GM20000 (cell line): ENCODE data around the gene RPS29.
A peak's percentile ranks its signal among the peaks of the same experiment; 100 is the strongest.
"Not testable (repeated sequence)": the region's sequence is repeated elsewhere in the genome, so short reads cannot be mapped to it uniquely, and the experiment has no call there.

Experiments
- DNase-seq: peaks from one replicate; pipeline ENCODE4 v3.0.0; 2012; ENCODE audit warnings: low spot score
- CTCF ChIP-seq: IDR thresholded peaks from 2 replicates; pipeline ENCODE4 v1.5.1; 2012; ENCODE audit warnings: mild to moderate bottlenecking, control low read depth; ENCODE audit errors: extremely low read depth, missing control alignments

RPS29 gene

GRCh38 chr14:49621114-49621881 is 35.1 kb upstream of the RPS29 start:
- DNase-seq: peak; percentile 65
- no peak for TF ChIP-seq CTCF

GRCh38 chr14:49620182-49621113 is 34.3 kb upstream of the RPS29 start, which contains the start of the genes MGAT2 and RPL36AL:
MGAT2 (plus strand) TSS chr14:49620799; CDS start chr14:49621269, 470 bp downstream.
RPL36AL (minus strand) TSS chr14:49620626; CDS start chr14:49619104, 1,522 bp downstream.
- TF ChIP-seq CTCF: no peak
- peak; percentile 98 for DNase-seq

- DNase-seq: no peak
- TF ChIP-seq CTCF: no peak
Observed at GRCh38 chr14:49619730-49620129, 33.5 kb upstream of the RPS29 start.

- not testable (repeated sequence) for DNase-seq
Observed at GRCh38 chr14:49619273-49619672, 33.1 kb upstream of the RPS29 start.

GRCh38 chr14:49617852-49618519 is 31.8 kb upstream of the RPS29 start:
- DNase-seq: no peak
- TF ChIP-seq CTCF: no peak

GRCh38 chr14:49615776-49616175 is 29.6 kb upstream of the RPS29 start:
- TF ChIP-seq CTCF: no peak
- DNase-seq: no peak

DNA sequence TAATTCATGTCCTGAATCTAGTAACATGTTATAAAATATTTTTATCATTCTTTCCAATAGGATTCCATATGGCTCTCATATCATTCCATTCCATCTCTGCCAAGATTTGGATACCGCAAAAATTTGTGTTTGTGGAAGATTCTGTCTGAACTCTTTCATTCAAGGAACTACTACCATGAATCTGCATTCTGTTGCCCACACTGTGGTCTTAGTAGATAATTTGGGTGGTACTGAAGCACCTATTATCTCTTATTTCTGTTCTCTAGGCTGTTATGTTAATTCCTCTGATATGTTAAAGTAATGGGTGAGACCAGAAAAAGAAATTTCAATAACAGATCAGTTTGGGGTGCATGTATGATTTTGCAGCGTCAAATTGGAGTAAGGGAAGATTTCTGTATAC is 28.0 kb upstream of the RPS29 start:
- no peak for TF ChIP-seq CTCF
- no peak for DNase-seq
